SK-N-SH (cell line): ENCODE data around the gene BCL6B. TPM values are rescaled to one million over a fixed set of nuclear protein-coding genes. Genes with fewer than 3 reads are reported as not detected.

ENCODE experiments used
- CTCF ChIA-PET: fragments of 300-600, 350-600 bp; formaldehyde crosslinking; extraction: SDS; loops from one replicate; lab custom pipeline; 2021; lab: Yijun Ruan, JAX
- POLR2A ChIA-PET: fragments of 350-600 bp; sonication (Branson Sonifier 250); formaldehyde crosslinking; extraction: SDS; loops from one replicate; lab custom pipeline; 2020; ENCODE audit warnings: antibody characterized with exemption, inconsistent platforms; lab: Yijun Ruan, JAX
- DNase-seq: peaks from one replicate; pipeline ENCODE4 v3.0.0; 2012
- H2AFZ ChIP-seq: fragments of 200-600 bp; sonication (generic); 2 replicates; pipeline ENCODE4 v1.8.1; 2016; ENCODE audit warnings: antibody characterized with exemption, mild to moderate bottlenecking, low read depth
- H3F3A ChIP-seq: fragments of 200-600 bp; sonication (generic); replicated peaks from 2 replicates; pipeline ENCODE3; 2016; ENCODE audit warnings: antibody characterized with exemption, mild to moderate bottlenecking; ENCODE audit not compliant: insufficient read depth
- H3K27ac ChIP-seq, 2 experiments: fragments of 200-500 bp in 1 of 2; fragments of 200-600 bp in 1 of 2; sonication (Bioruptor generic) in 1 of 2; sonication (generic), shearing (Covaris generic) in 1 of 2; 2 replicates each; pipeline versions ENCODE4 v1.5.1 to v1.6.1; 2014 to 2016; ENCODE audit warnings: low read depth in 2 of 2, inconsistent platforms in 1 of 2, low read length in 1 of 2, mild to moderate bottlenecking in 1 of 2, mixed read lengths in 1 of 2
- H3K27me3 ChIP-seq: fragments of 200-600 bp; sonication (generic), shearing (Covaris generic); 2 replicates; pipeline ENCODE4 v1.6.1; 2016; ENCODE audit warnings: mixed run types; ENCODE audit not compliant: insufficient read depth
- H3K36me3 ChIP-seq, 2 experiments: fragments of 200-500 bp in 1 of 2; fragments of 200-600 bp in 1 of 2; sonication (Bioruptor generic) in 1 of 2; sonication (generic) in 1 of 2; replicated peaks in 1 of 2; 2 replicates each; pipeline versions ENCODE3 to v1.5.1; 2014 to 2016; ENCODE audit warnings: low read length in 1 of 2, mild to moderate bottlenecking in 1 of 2; ENCODE audit not compliant: insufficient read depth in 2 of 2, control insufficient read depth in 1 of 2
- H3K4me1 ChIP-seq, 2 experiments: fragments of 200-500 bp in 1 of 2; fragments of 200-600 bp in 1 of 2; sonication (Bioruptor generic) in 1 of 2; sonication (generic), shearing (Covaris generic) in 1 of 2; 2 replicates each; pipeline versions ENCODE4 v1.5.1 to v1.6.1; 2014 to 2016; ENCODE audit warnings: low read depth in 1 of 2, low read length in 1 of 2, mixed run types in 1 of 2; ENCODE audit not compliant: insufficient read depth in 2 of 2, control insufficient read depth in 1 of 2
- H3K4me2 ChIP-seq: fragments of 200-600 bp; sonication (generic), shearing (Covaris generic); 2 replicates; pipeline ENCODE4 v1.6.1; 2017; ENCODE audit warnings: mixed run types
- H3K4me3 ChIP-seq, 2 experiments: fragments of 200-500 bp in 1 of 2; fragments of 200-600 bp in 1 of 2; sonication (Bioruptor generic) in 1 of 2; sonication (generic), shearing (Covaris generic) in 1 of 2; 2 replicates each; pipeline versions ENCODE4 v1.5.1 to v1.8.1; 2014 to 2016; ENCODE audit warnings: low read depth in 2 of 2, inconsistent platforms in 1 of 2, low read length in 1 of 2, mild to moderate bottlenecking in 1 of 2, mixed read lengths in 1 of 2, moderate library complexity in 1 of 2
- H3K79me2 ChIP-seq: fragments of 200-600 bp; sonication (generic); 2 replicates; pipeline ENCODE4 v1.8.1; 2017; ENCODE audit warnings: mild to moderate bottlenecking; ENCODE audit not compliant: insufficient read depth
- H3K9ac ChIP-seq: fragments of 200-600 bp; sonication (generic); 2 replicates; pipeline ENCODE4 v1.6.1; 2017; ENCODE audit warnings: mixed run types
- H3K9me2 ChIP-seq: fragments of 200-600 bp; sonication (generic); 2 replicates; pipeline ENCODE4 v1.6.1; 2017; ENCODE audit warnings: mixed run types
- H3K9me3 ChIP-seq: fragments of 200-600 bp; sonication (generic); 2 replicates; pipeline ENCODE4 v1.6.1; 2017; ENCODE audit warnings: mixed run types, mild to moderate bottlenecking, moderate library complexity
- H4K20me1 ChIP-seq: fragments of 200-600 bp; sonication (generic); 2 replicates; pipeline ENCODE4 v1.6.1; 2017; ENCODE audit warnings: mild to moderate bottlenecking, mixed run types; ENCODE audit not compliant: insufficient read depth
- EZH2phosphoT487 ChIP-seq: fragments of 200-600 bp; sonication (generic); IDR thresholded peaks from 2 replicates; pipeline ENCODE4 v1.6.1; 2017; ENCODE audit warnings: low read depth, mixed run types, mild to moderate bottlenecking, antibody characterized with exemption, moderate library complexity, borderline replicate concordance
- GABPA ChIP-seq: IDR thresholded peaks from 2 replicates; pipeline ENCODE4 v1.4.0; 2012; ENCODE audit warnings: low read depth, mild to moderate bottlenecking
- GATA2 ChIP-seq: sonication (generic); formaldehyde crosslinking; IDR thresholded peaks from 2 replicates; pipeline ENCODE4 v1.5.0; 2020; ENCODE audit warnings: mild to moderate bottlenecking, missing genetic modification reagents
- MEF2A ChIP-seq: IDR thresholded peaks from 2 replicates; pipeline ENCODE4 v1.4.0; 2012; ENCODE audit warnings: low read depth, borderline replicate concordance
- MXI1 ChIP-seq: IDR thresholded peaks from 2 replicates; pipeline ENCODE4 v1.6.1; 2012; ENCODE audit warnings: mild to moderate bottlenecking, low read depth, low read length, improper control_type of control experiment
- NRF1 ChIP-seq: IDR thresholded peaks from 2 replicates; pipeline ENCODE4 v1.6.1; 2012; ENCODE audit warnings: low read depth, mild to moderate bottlenecking, low read length
- POLR2AphosphoS5 ChIP-seq: IDR thresholded peaks from 2 replicates; pipeline ENCODE4 v1.6.1; 2012; ENCODE audit warnings: low read depth, low read length
- RCOR1 ChIP-seq: fragments of 150-350 bp; IDR thresholded peaks from 2 replicates; pipeline ENCODE4 v1.6.1; 2017; ENCODE audit warnings: antibody characterized with exemption, low read length
- RXRA ChIP-seq: IDR thresholded peaks from 2 replicates; pipeline ENCODE4 v1.4.0; 2012; ENCODE audit warnings: low read depth, mild to moderate bottlenecking, borderline replicate concordance
- SMC3 ChIP-seq: IDR thresholded peaks from 2 replicates; pipeline ENCODE4 v1.6.1; 2012; ENCODE audit warnings: low read depth, low read length, improper control_type of control experiment
- TAF1 ChIP-seq: IDR thresholded peaks from 2 replicates; pipeline ENCODE4 v1.6.1; 2012; ENCODE audit warnings: low read depth, mild to moderate bottlenecking, low read length, moderate library complexity, borderline replicate concordance
- TCF12 ChIP-seq: IDR thresholded peaks from 2 replicates; pipeline ENCODE4 v1.4.0; 2012
- YY1 ChIP-seq: IDR thresholded peaks from 2 replicates; pipeline ENCODE4 v1.4.0; 2012; ENCODE audit warnings: low read depth, mild to moderate bottlenecking
- WGBS: methylation state at CpG from one replicate; pipeline ENCODE4 v1.1.6; 2017; ENCODE audit warnings: low lambda C conversion rate; 5-methylcytosine and 5-hydroxymethylcytosine counted together
- polyA plus RNA-seq, 3 experiments: library from polyadenylated mRNA; depleted of rRNA; stranded (reverse); fragments of >200 nt; gene quantifications; 2 replicates each; pipeline ENCODE4 v1.2.3, GENCODE V29; 2012
- TF ChIP-seq, protein P1 (sequence below): fragments of 200-600 bp; sonication (generic); IDR thresholded peaks from 2 replicates; pipeline ENCODE4 v1.6.1; 2017; ENCODE audit warnings: antibody characterized with exemption, mild to moderate bottlenecking, moderate library complexity
- TF ChIP-seq, protein P2 (sequence below): IDR thresholded peaks from 2 replicates; pipeline ENCODE4 v1.4.0; 2012; ENCODE audit warnings: low read depth, borderline replicate concordance
- TF ChIP-seq, protein P3 (sequence below): IDR thresholded peaks from 2 replicates; pipeline ENCODE4; 2012
- TF ChIP-seq, protein P4 (sequence below): fragments of 150-350 bp; IDR thresholded peaks from 2 replicates; pipeline ENCODE4 v1.6.1; 2017; ENCODE audit warnings: antibody characterized with exemption, low read length, low read depth, borderline replicate concordance

Gene BCL6B
- polyA plus RNA-seq, 1 of the 3 experiments (the other 2 are of a cell fraction): 0.02 TPM

DNA sequence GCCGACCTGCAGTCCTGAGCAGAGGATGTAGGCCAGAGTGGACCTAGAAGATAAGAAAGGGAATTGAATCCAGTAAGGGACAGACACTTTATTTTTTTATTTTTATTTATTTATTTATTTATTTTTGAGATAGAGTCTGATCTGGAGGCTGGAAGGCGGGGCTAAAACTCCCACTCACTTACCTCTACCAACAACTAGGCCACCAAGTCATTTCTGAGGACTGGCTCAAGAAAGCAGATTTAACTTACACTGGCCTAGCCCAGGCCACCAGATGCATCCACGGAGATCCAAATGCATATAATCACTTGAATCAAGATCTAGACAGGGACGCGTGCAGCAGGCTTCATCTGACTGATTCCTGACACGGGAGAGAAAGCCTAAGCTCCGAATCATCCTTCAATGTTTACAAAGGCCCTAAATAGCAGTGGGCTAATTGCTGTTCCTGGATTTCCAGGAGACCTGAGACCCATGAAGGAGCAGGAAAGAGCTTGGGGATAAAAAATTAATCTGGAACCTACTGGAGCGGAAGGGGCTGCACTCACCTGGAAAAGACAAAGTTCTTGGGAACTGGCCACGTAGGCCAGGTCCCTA is 28.1 kb upstream of the BCL6B start (continued):
- TF ChIP-seq, protein P1, sequence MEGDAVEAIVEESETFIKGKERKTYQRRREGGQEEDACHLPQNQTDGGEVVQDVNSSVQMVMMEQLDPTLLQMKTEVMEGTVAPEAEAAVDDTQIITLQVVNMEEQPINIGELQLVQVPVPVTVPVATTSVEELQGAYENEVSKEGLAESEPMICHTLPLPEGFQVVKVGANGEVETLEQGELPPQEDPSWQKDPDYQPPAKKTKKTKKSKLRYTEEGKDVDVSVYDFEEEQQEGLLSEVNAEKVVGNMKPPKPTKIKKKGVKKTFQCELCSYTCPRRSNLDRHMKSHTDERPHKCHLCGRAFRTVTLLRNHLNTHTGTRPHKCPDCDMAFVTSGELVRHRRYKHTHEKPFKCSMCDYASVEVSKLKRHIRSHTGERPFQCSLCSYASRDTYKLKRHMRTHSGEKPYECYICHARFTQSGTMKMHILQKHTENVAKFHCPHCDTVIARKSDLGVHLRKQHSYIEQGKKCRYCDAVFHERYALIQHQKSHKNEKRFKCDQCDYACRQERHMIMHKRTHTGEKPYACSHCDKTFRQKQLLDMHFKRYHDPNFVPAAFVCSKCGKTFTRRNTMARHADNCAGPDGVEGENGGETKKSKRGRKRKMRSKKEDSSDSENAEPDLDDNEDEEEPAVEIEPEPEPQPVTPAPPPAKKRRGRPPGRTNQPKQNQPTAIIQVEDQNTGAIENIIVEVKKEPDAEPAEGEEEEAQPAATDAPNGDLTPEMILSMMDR: no peak
- TF ChIP-seq YY1: no peak

DNA sequence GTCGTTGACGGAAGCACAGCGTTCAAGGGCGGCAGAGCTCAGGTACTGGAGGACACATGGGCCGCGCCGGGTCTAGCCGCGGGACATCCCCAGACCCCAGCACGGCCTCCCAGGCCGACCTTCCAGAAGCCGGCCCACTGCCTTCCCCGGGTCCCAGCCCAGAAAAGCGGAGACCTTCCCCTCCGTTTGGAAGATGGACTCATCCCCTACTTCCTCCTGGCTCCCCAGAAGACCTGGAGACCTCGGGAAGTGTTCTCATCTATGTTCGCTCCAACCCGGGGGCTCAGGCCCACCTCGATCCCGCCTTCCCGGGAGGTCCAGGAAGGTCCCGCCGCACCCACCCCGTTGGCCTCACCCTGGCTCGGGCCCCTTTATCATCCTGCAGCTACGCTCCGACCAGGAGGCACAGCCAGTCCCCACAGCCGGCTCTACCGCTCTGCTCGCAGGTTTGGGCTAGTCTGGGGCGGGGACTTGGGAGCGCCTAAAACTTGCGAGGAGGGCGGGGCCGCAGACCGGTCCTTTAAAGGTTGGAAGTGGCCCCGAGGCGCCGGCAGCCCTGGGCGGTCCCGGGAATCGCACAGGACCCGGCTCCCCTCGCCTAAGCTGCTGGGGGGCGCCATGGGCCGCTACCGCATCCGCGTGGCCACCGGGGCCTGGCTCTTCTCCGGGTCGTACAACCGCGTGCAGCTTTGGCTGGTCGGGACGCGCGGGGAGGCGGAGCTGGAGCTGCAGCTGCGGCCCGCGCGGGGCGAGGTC is 27.2 kb upstream of the BCL6B start, which contains the start of gene ALOX12:
Gene ALOX12, plus strand, starts transcription at position 550 of the 756 bp plus-strand sequence. Its CDS starts 69 bp downstream, at position 619.
- Histone ChIP-seq H3K9ac (no peak within 1 kb of the TSS), H3K4me2 (no peak within 1 kb of the TSS), H2AFZ (no peak within 1 kb of the TSS), H3K27me3 (no peaks in the 10 kb centered on the region), H3K36me3 (peaks cover 5 to 25% of the 10 kb centered on the region in 2 experiments), H3K27ac (no peak within 1 kb of the TSS), H3K4me3 (no peak within 1 kb of the TSS), H4K20me1 (no peaks in the 10 kb centered on the region), H3F3A (peaks cover 5% of the 10 kb centered on the region), H3K9me3 (no peaks in the 10 kb centered on the region), H3K79me2 (no peaks in the 10 kb centered on the region), H3K4me1 (peaks cover 0 to 3% of the 10 kb centered on the region in 2 experiments; a peak in 1 of 4 replicates), H3K9me2 (no peaks in the 10 kb centered on the region)
- no peak for DNase-seq
- 95% methylated on average over 48 of the region's 64 CpGs for whole genome bisulfite sequencing
- ChIA-PET CTCF (interaction anchor here (0.6 to 1.5 kb wide), 6 partner anchors 9 to 330 kb away, joined by 3 to 6 read pairs (median 3); no protein-coding TSS in a partner anchor), POLR2A (no interaction called here)
- TF ChIP-seq MEF2A: no peak
- no peak for TF ChIP-seq GATA2
- TF ChIP-seq, protein P2, sequence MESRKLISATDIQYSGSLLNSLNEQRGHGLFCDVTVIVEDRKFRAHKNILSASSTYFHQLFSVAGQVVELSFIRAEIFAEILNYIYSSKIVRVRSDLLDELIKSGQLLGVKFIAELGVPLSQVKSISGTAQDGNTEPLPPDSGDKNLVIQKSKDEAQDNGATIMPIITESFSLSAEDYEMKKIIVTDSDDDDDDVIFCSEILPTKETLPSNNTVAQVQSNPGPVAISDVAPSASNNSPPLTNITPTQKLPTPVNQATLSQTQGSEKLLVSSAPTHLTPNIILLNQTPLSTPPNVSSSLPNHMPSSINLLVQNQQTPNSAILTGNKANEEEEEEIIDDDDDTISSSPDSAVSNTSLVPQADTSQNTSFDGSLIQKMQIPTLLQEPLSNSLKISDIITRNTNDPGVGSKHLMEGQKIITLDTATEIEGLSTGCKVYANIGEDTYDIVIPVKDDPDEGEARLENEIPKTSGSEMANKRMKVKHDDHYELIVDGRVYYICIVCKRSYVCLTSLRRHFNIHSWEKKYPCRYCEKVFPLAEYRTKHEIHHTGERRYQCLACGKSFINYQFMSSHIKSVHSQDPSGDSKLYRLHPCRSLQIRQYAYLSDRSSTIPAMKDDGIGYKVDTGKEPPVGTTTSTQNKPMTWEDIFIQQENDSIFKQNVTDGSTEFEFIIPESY: no peak
- TF ChIP-seq NRF1: no peak
- TF ChIP-seq TAF1: no peak
- TF ChIP-seq POLR2AphosphoS5: no peak
- TF ChIP-seq, protein P1: no peak
- no peak for TF ChIP-seq RXRA
- no peak for TF ChIP-seq GABPA
- TF ChIP-seq, protein P3, sequence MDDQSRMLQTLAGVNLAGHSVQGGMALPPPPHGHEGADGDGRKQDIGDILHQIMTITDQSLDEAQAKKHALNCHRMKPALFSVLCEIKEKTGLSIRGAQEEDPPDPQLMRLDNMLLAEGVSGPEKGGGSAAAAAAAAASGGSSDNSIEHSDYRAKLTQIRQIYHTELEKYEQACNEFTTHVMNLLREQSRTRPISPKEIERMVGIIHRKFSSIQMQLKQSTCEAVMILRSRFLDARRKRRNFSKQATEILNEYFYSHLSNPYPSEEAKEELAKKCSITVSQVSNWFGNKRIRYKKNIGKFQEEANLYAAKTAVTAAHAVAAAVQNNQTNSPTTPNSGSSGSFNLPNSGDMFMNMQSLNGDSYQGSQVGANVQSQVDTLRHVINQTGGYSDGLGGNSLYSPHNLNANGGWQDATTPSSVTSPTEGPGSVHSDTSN: no peak
- no peak for TF ChIP-seq RCOR1
- no peak for TF ChIP-seq MXI1
- no peak for TF ChIP-seq SMC3
- TF ChIP-seq TCF12: no peak
- TF ChIP-seq, protein P4, sequence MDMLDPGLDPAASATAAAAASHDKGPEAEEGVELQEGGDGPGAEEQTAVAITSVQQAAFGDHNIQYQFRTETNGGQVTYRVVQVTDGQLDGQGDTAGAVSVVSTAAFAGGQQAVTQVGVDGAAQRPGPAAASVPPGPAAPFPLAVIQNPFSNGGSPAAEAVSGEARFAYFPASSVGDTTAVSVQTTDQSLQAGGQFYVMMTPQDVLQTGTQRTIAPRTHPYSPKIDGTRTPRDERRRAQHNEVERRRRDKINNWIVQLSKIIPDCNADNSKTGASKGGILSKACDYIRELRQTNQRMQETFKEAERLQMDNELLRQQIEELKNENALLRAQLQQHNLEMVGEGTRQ: no peak
- TF ChIP-seq EZH2phosphoT487: no peak
